ENCODE results near the gene KSR1.
"Not testable (repeated sequence)": the region's sequence is repeated elsewhere in the genome, so short reads cannot be mapped to it uniquely, and the experiment has no call there.

Gene KSR1

GRCh38 chr17:27428781-27429505 lies 27.3 kb upstream of the KSR1 start:
- Histone ChIP-seq H3K36me3 (ENCODE audit: control insufficient read depth in 1 of 2, insufficient read depth in 2 of 2, low read length in 2 of 2) (no peaks in the 10 kb centered on the region), H3K4me1 (ENCODE audit: control insufficient read depth in 1 of 2, insufficient read depth in 2 of 2, low read length in 2 of 2) (no peaks in the 10 kb centered on the region), H3K4me3 (ENCODE audit: low read depth in 1 of 2, low read length in 2 of 2) (no peak overlapping the region), H3K27me3 (ENCODE audit: low read depth, low read length) (no peaks in the 10 kb centered on the region), H3K27ac (ENCODE audit: low read length) (no peak overlapping the region), H3K9me3 (ENCODE audit: control insufficient read depth in 1 of 2, low read length in 2 of 2) (no peaks in the 10 kb centered on the region)

GRCh38 chr17:27429666-27430382 lies 26.4 kb upstream of the KSR1 start:
- H3K9me3 ChIP-seq (ENCODE audit: control insufficient read depth in 1 of 2, low read length in 2 of 2), result no peaks in the 10 kb centered on the region
- no peak overlapping the region for H3K4me3 ChIP-seq (ENCODE audit: low read depth in 1 of 2, low read length in 2 of 2)
- no peaks in the 10 kb centered on the region for H3K27me3 ChIP-seq (ENCODE audit: low read depth, low read length)
- H3K36me3 ChIP-seq (ENCODE audit: control insufficient read depth in 1 of 2, insufficient read depth in 2 of 2, low read length in 2 of 2), result no peaks in the 10 kb centered on the region
- no peak overlapping the region for H3K27ac ChIP-seq (ENCODE audit: low read length)
- H3K4me1 ChIP-seq (ENCODE audit: control insufficient read depth in 1 of 2, insufficient read depth in 2 of 2, low read length in 2 of 2), result no peaks in the 10 kb centered on the region

GRCh38 chr17:27430383-27430840 lies 25.8 kb upstream of the KSR1 start:
- Histone ChIP-seq H3K4me1 (ENCODE audit: control insufficient read depth in 1 of 2, insufficient read depth in 2 of 2, low read length in 2 of 2) (no peaks in the 10 kb centered on the region), H3K9me3 (ENCODE audit: control insufficient read depth in 1 of 2, low read length in 2 of 2) (no peaks in the 10 kb centered on the region), H3K36me3 (ENCODE audit: control insufficient read depth in 1 of 2, insufficient read depth in 2 of 2, low read length in 2 of 2) (no peaks in the 10 kb centered on the region), H3K4me3 (ENCODE audit: low read depth in 1 of 2, low read length in 2 of 2) (no peak overlapping the region), H3K27me3 (ENCODE audit: low read depth, low read length) (no peaks in the 10 kb centered on the region), H3K27ac (ENCODE audit: low read length) (no peak overlapping the region)

- no peak overlapping the region for H3K27ac ChIP-seq (ENCODE audit: low read length)
- H3K9me3 ChIP-seq (ENCODE audit: control insufficient read depth in 1 of 2, low read length in 2 of 2), result no peaks in the 10 kb centered on the region
- H3K4me1 ChIP-seq (ENCODE audit: control insufficient read depth in 1 of 2, insufficient read depth in 2 of 2, low read length in 2 of 2), result no peaks in the 10 kb centered on the region
- H3K36me3 ChIP-seq (ENCODE audit: control insufficient read depth in 1 of 2, insufficient read depth in 2 of 2, low read length in 2 of 2), result no peaks in the 10 kb centered on the region
- H3K4me3 ChIP-seq (ENCODE audit: low read depth in 1 of 2, low read length in 2 of 2), result no peak overlapping the region
- no peaks in the 10 kb centered on the region for H3K27me3 ChIP-seq (ENCODE audit: low read depth, low read length)
Observed at GRCh38 chr17:27430882-27431491, 25.3 kb upstream of the KSR1 start.

- no peaks in the 10 kb centered on the region for H3K4me1 ChIP-seq (ENCODE audit: control insufficient read depth in 1 of 2, insufficient read depth in 2 of 2, low read length in 2 of 2)
- H3K9me3 ChIP-seq (ENCODE audit: control insufficient read depth in 1 of 2, low read length in 2 of 2), result no peaks in the 10 kb centered on the region
- H3K4me3 ChIP-seq (ENCODE audit: low read depth in 1 of 2, low read length in 2 of 2), result no peak overlapping the region
- no peaks in the 10 kb centered on the region for H3K36me3 ChIP-seq (ENCODE audit: control insufficient read depth in 1 of 2, insufficient read depth in 2 of 2, low read length in 2 of 2)
- H3K27me3 ChIP-seq (ENCODE audit: low read depth, low read length), result no peaks in the 10 kb centered on the region
- H3K27ac ChIP-seq (ENCODE audit: low read length), result no peak overlapping the region
Observed at GRCh38 chr17:27433521-27433920, 22.7 kb upstream of the KSR1 start.

GRCh38 chr17:27435431-27436070 lies 20.7 kb upstream of the KSR1 start:
- H3K4me1 ChIP-seq (ENCODE audit: control insufficient read depth in 1 of 2, insufficient read depth in 2 of 2, low read length in 2 of 2); H3K27me3 ChIP-seq (ENCODE audit: low read depth, low read length); H3K4me3 ChIP-seq (ENCODE audit: low read depth in 1 of 2, low read length in 2 of 2); H3K27ac ChIP-seq (ENCODE audit: low read length); H3K36me3 ChIP-seq (ENCODE audit: control insufficient read depth in 1 of 2, insufficient read depth in 2 of 2, low read length in 2 of 2); H3K9me3 ChIP-seq (ENCODE audit: control insufficient read depth in 1 of 2, low read length in 2 of 2): not testable (repeated sequence)

- Histone ChIP-seq H3K4me3 (ENCODE audit: low read depth in 1 of 2, low read length in 2 of 2) (no peak overlapping the region), H3K36me3 (ENCODE audit: control insufficient read depth in 1 of 2, insufficient read depth in 2 of 2, low read length in 2 of 2) (no peaks in the 10 kb centered on the region), H3K27ac (ENCODE audit: low read length) (no peak overlapping the region), H3K9me3 (ENCODE audit: control insufficient read depth in 1 of 2, low read length in 2 of 2) (no peaks in the 10 kb centered on the region), H3K4me1 (ENCODE audit: control insufficient read depth in 1 of 2, insufficient read depth in 2 of 2, low read length in 2 of 2) (no peaks in the 10 kb centered on the region), H3K27me3 (ENCODE audit: low read depth, low read length) (no peaks in the 10 kb centered on the region)
Observed at GRCh38 chr17:27438348-27438998, 17.8 kb upstream of the KSR1 start.

- H3K9me3 ChIP-seq (ENCODE audit: control insufficient read depth in 1 of 2, low read length in 2 of 2), result no peaks in the 10 kb centered on the region
- no peaks in the 10 kb centered on the region for H3K4me1 ChIP-seq (ENCODE audit: control insufficient read depth in 1 of 2, insufficient read depth in 2 of 2, low read length in 2 of 2)
- no peaks in the 10 kb centered on the region for H3K27me3 ChIP-seq (ENCODE audit: low read depth, low read length)
- no peak overlapping the region for H3K27ac ChIP-seq (ENCODE audit: low read length)
- H3K36me3 ChIP-seq (ENCODE audit: control insufficient read depth in 1 of 2, insufficient read depth in 2 of 2, low read length in 2 of 2), result no peaks in the 10 kb centered on the region
- no peak overlapping the region for H3K4me3 ChIP-seq (ENCODE audit: low read depth in 1 of 2, low read length in 2 of 2)
Observed at GRCh38 chr17:27439342-27439741, 16.9 kb upstream of the KSR1 start.

GRCh38 chr17:27442702-27443101 lies 13.5 kb upstream of the KSR1 start:
- Histone ChIP-seq H3K36me3 (ENCODE audit: control insufficient read depth in 1 of 2, insufficient read depth in 2 of 2, low read length in 2 of 2) (no peaks in the 10 kb centered on the region), H3K4me3 (ENCODE audit: low read depth in 1 of 2, low read length in 2 of 2) (no peak overlapping the region), H3K27me3 (ENCODE audit: low read depth, low read length) (no peaks in the 10 kb centered on the region), H3K4me1 (ENCODE audit: control insufficient read depth in 1 of 2, insufficient read depth in 2 of 2, low read length in 2 of 2) (no peaks in the 10 kb centered on the region), H3K27ac (ENCODE audit: low read length) (no peak overlapping the region), H3K9me3 (ENCODE audit: control insufficient read depth in 1 of 2, low read length in 2 of 2) (no peaks in the 10 kb centered on the region)

- no peaks in the 10 kb centered on the region for H3K4me1 ChIP-seq (ENCODE audit: control insufficient read depth in 1 of 2, insufficient read depth in 2 of 2, low read length in 2 of 2)
- no peak overlapping the region for H3K27ac ChIP-seq (ENCODE audit: low read length)
- no peaks in the 10 kb centered on the region for H3K27me3 ChIP-seq (ENCODE audit: low read depth, low read length)
- H3K4me3 ChIP-seq (ENCODE audit: low read depth in 1 of 2, low read length in 2 of 2), result no peak overlapping the region
- H3K36me3 ChIP-seq (ENCODE audit: control insufficient read depth in 1 of 2, insufficient read depth in 2 of 2, low read length in 2 of 2), result no peaks in the 10 kb centered on the region
- no peaks in the 10 kb centered on the region for H3K9me3 ChIP-seq (ENCODE audit: control insufficient read depth in 1 of 2, low read length in 2 of 2)
Observed at GRCh38 chr17:27443491-27443890, 12.8 kb upstream of the KSR1 start.

- Histone ChIP-seq H3K36me3 (ENCODE audit: control insufficient read depth in 1 of 2, insufficient read depth in 2 of 2, low read length in 2 of 2) (no peaks in the 10 kb centered on the region), H3K9me3 (ENCODE audit: control insufficient read depth in 1 of 2, low read length in 2 of 2) (no peaks in the 10 kb centered on the region), H3K27me3 (ENCODE audit: low read depth, low read length) (no peaks in the 10 kb centered on the region), H3K27ac (ENCODE audit: low read length) (no peak overlapping the region), H3K4me1 (ENCODE audit: control insufficient read depth in 1 of 2, insufficient read depth in 2 of 2, low read length in 2 of 2) (no peaks in the 10 kb centered on the region), H3K4me3 (ENCODE audit: low read depth in 1 of 2, low read length in 2 of 2) (no peak overlapping the region)
Observed at GRCh38 chr17:27445971-27446370, 10.3 kb upstream of the KSR1 start.
